Left lung (tissue), 10 donors: ENCODE measurements around the gene TMEM140. TPM values are rescaled to one million over a fixed set of nuclear protein-coding genes. Genes with fewer than 3 reads are reported as not detected.
A peak's percentile ranks its signal among the peaks of the same experiment; 100 is the strongest.
"Not testable (repeated sequence)": the region's sequence is repeated elsewhere in the genome, so short reads cannot be mapped to it uniquely, and the experiment has no call there.

Source experiments
- ATAC-seq: fragments of 200-7000 bp; cut with Tn5 transposase; one replicate; pipeline ENCODE4 v1.9.1; 2020; ENCODE audit warnings: moderate library complexity
- DNase-seq, 4 donors: peaks; one replicate each; pipeline ENCODE4 v3.0.0-alpha.2; 2013 to 2020
- H3K27ac ChIP-seq, 2 donors: fragments of 200-600 bp; sonication (generic) in 1 of 2; one replicate each; pipeline versions ENCODE4 v1.5.0 to v1.8.0; 2020 to 2021
- H3K27me3 ChIP-seq, 2 donors: fragments of 200-600 bp; sonication (generic) in 1 of 2; one replicate each; pipeline versions ENCODE4 v1.5.0 to v1.8.0; 2020 to 2021
- H3K36me3 ChIP-seq, 2 donors: fragments of 200-600 bp; sonication (generic) in 1 of 2; one replicate each; pipeline versions ENCODE4 v1.5.0 to v1.8.0; 2020 to 2021
- H3K4me1 ChIP-seq, 2 donors: fragments of 200-600 bp; one replicate each; pipeline ENCODE4 v1.8.0; 2021
- H3K4me3 ChIP-seq, 2 donors: fragments of 200-600 bp; sonication (generic) in 1 of 2; one replicate each; pipeline versions ENCODE4 v1.5.0 to v1.8.0; 2020 to 2021; ENCODE audit warnings: mild to moderate bottlenecking in 1 of 2
- H3K9me3 ChIP-seq, 2 donors: fragments of 200-600 bp; sonication (generic) in 1 of 2; one replicate each; pipeline versions ENCODE4 v1.5.0 to v1.8.0; 2020 to 2021
- CTCF ChIP-seq, 2 donors: fragments of 200-600 bp; sonication (generic) in 1 of 2; IDR thresholded peaks; one replicate each; pipeline versions ENCODE4 v1.5.0 to v1.8.0; 2021; ENCODE audit warnings: antibody characterized with exemption in 2 of 2
- intact Hi-C, 2 donors: fragments of 100-400 bp; cut with DNase I; formaldehyde crosslinking; loops; one replicate each; pipeline versions ENCODE4 v1.11.2 to v1.14.2; 2022
- polyA plus RNA-seq, 6 donors: library from polyadenylated mRNA; unstranded; fragments of 120-200 nt; gene quantifications; one replicate each; pipeline ENCODE4 v1.2.1, GENCODE V29; 2013; ENCODE audit not compliant: insufficient read length in 6 of 6
- total RNA-seq, 2 donors: library from RNA; stranded (reverse); fragmentation: NEBNext Ultra II Directional; extraction: Animal tissue kit (Norgen Biotek cat#: 25700); gene quantifications; one replicate each; pipeline ENCODE4 v1.2.1, GENCODE V29; 2021
- donor health status: DM: no; HTN: yes; CAD: no.
- donor health status: DM: no; HTN: no; CAD: no.

TMEM140 gene
- total and polyA plus RNA-seq, 8 donors = 17.7 to 25.4 (median 19.1) TPM

DNA sequence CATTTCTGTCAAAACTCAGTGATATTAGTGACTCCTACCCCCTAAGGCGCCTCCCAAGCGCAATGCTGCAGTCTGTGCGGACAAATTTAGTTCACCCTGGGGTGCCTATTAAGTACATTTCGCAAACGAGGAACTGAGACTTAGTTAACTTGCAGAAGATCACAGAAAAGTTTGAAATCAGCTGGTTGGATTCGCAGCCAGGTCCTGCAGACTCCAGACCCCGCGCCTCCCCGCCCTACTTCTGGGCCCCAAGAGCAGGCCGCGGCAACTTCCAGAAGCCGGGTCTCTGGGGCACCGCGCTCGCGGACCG, 22.0 kb downstream of the TMEM140 start:
- Histone ChIP-seq H3K9me3 (no peaks in the 10 kb centered on the region), H3K4me1 (peaks cover 8 to 59% of the 10 kb centered on the region in 2 donors), H3K27me3 (no peaks in the 10 kb centered on the region), H3K36me3 (peaks cover 0 to 36% of the 10 kb centered on the region in 2 donors), H3K27ac (peak overlapping the region; percentile 92 to 100), H3K4me3 (peak overlapping the region; percentile 57 to 85)
- intact Hi-C loops = loop anchor here in 1 of 2 donors (10.0 kb wide), 1 partner anchor 175 kb away; no protein-coding TSS in a partner anchor
- no peak for DNase-seq
- no peak for ATAC-seq
- no peak for TF ChIP-seq CTCF (IDR thresholded peaks at IDR 0.05)

GRCh38 chr7:135170274-135170997, 22.6 kb downstream of the TMEM140 start, which contains the start of gene CYREN:
TSS of gene CYREN (minus strand) at chr7:135170707. CDS start at chr7:135168922, 1,785 bp downstream.
- intact Hi-C loops = no loop called here
- Histone ChIP-seq H3K4me1 (peaks cover 8 to 54% of the 10 kb centered on the region in 2 donors), H3K27me3 (no peaks in the 10 kb centered on the region), H3K4me3 (peak within 1 kb of the TSS; percentile 57 to 85), H3K36me3 (peaks cover 0 to 31% of the 10 kb centered on the region in 2 donors), H3K27ac (peak within 1 kb of the TSS; percentile 92 to 100), H3K9me3 (no peaks in the 10 kb centered on the region)
- DNase-seq (peak; percentile 88 to 99 (median 95)), ATAC-seq (peak; percentile 95)
- peak; percentile 50 to 57 for TF ChIP-seq CTCF (IDR thresholded peaks at IDR 0.05)

DNA sequence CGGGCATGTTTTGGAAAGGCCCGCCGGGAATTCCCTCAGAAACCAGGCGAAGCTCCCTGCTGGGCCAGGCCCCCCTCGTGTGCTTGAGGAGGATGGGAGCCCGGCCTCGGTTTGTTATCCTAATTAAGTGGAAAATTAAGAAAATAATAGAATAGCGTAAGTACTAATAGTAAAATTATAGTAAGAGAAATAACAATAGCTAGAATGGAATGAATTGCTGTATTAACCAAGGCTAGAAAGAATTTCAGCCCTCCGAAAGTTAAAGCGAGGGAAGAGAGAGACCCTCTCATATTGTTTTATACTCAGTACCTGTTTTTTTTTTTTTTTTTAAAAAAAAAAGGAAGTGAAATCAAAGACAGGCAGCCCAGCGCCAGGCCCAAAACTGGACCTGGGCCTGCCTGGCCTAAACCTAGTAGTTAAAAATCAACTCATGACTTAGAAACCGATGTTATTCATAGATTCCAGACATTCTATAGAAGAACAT, 23.2 kb downstream of the TMEM140 start:
- H3K27me3 ChIP-seq, ATAC-seq, DNase-seq, intact Hi-C loops, H3K9me3 ChIP-seq: not testable (repeated sequence)
- H3K4me3 ChIP-seq = peak overlapping the region; percentile 57 to 85
- peak overlapping the region; percentile 92 to 100 for H3K27ac ChIP-seq
- H3K4me1 ChIP-seq = peaks cover 8 to 48% of the 10 kb centered on the region in 2 donors
- peaks cover 0 to 25% of the 10 kb centered on the region in 2 donors for H3K36me3 ChIP-seq

DNA sequence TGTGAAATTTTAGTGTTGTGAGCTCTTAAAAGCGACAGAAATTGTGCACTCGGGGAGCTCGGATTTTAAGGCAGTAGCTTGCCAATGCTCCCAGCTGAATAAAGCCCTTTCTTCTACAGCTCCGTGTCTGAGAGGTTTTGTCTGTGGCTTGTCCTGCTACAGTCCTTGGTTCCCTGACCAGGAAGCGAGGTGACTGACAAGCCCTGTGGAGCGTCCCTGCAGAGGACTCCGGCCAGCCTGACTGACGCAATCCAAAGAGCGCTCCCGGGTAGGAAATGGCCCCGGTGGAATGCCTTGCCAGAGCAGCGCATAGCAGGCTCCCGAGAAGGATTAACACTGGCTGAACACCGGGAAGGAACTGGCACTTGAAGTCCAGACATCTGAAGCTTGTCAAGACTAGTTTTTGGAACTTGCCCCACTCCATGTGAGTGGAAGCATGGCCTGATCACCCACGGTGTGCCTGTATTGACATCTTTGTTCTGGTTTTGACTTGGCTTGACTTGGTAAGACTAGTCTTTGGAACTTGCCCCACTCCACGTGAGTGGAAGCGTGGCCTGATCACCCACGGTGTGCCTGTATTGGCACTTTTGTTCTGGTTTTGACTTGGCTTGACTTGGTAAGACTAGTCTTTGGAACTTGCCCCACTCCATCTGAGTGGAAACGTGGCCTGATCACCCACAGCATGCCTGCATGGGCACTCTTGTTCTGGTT, 23.9 kb downstream of the TMEM140 start:
- H3K27ac ChIP-seq = peak overlapping the region; percentile 92 to 100
- ATAC-seq = peak; percentile 25
- H3K36me3 ChIP-seq = peaks cover 0 to 18% of the 10 kb centered on the region in 2 donors
- DNase-seq = peak in 2 of 4 donors; percentile 71 to 85
- H3K9me3 ChIP-seq, H3K27me3 ChIP-seq, intact Hi-C loops: not testable (repeated sequence)
- H3K4me3 ChIP-seq = peak overlapping the region in 1 of 2 donors; percentile 85
- peaks cover 8 to 41% of the 10 kb centered on the region in 2 donors for H3K4me1 ChIP-seq

DNA sequence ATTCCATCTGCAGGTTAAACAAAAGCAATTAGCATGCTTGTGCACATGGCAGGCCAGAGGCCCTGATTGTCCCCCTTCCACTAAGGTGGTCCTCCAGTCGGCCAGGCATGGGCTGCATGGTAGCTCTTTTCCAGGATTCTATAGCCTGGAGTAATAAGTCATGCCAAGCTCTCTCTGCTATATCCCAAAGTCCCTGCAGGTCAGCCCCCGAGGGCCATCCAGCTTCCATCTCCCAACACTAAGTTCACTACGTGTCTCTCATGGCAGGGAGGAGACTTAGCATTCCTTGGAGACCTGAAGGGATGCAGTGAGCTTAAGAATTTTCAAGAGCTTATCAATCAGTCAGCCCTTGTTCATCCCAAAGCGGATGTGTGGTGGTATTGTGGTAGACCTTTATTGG, 26.0 kb downstream of the TMEM140 start:
- peaks cover 3 to 20% of the 10 kb centered on the region in 2 donors for H3K4me1 ChIP-seq
- H3K36me3 ChIP-seq, ATAC-seq, DNase-seq, intact Hi-C loops, H3K27me3 ChIP-seq, H3K27ac ChIP-seq, H3K9me3 ChIP-seq, H3K4me3 ChIP-seq: not testable (repeated sequence)

GRCh38 chr7:135174941-135175340, 27.1 kb downstream of the TMEM140 start:
- intact Hi-C loops = no loop called here
- Histone ChIP-seq H3K36me3 (no peaks in the 10 kb centered on the region), H3K27me3 (no peaks in the 10 kb centered on the region), H3K9me3 (peaks cover 0 to 10% of the 10 kb centered on the region in 2 donors), H3K4me1 (peaks cover 3 to 10% of the 10 kb centered on the region in 2 donors), H3K4me3 (no peak overlapping the region), H3K27ac (no peak overlapping the region)
- DNase-seq (no peak), ATAC-seq (no peak)
- TF ChIP-seq CTCF (IDR thresholded peaks at IDR 0.05) = no peak
